HG03565 (cell line): ENCODE measurements around the gene PRKCA.

Source experiments
- ATAC-seq: cut with Tn5 transposase; IDR thresholded peaks from one replicate; pipeline ENCODE4 v1.9.1; 2021; ENCODE audit warnings: mild to moderate bottlenecking, moderate library complexity; ENCODE audit not compliant: unreplicated experiment

The PRKCA gene

GRCh38 chr17:66842505-66842904 is 540.1 kb downstream of the PRKCA start:
- ATAC-seq, result no peak

GRCh38 chr17:66842959-66843358 is 540.5 kb downstream of the PRKCA start:
- ATAC-seq, result no peak

GRCh38 chr17:66843627-66844026 is 541.2 kb downstream of the PRKCA start:
- no peak for ATAC-seq

- ATAC-seq, result no peak
These were observed 545.3 kb downstream of the PRKCA start for GRCh38 chr17:66847704-66848103.

- ATAC-seq, result no peak
These were observed 546.1 kb downstream of the PRKCA start for GRCh38 chr17:66848496-66848895.

GRCh38 chr17:66849032-66849655 is 546.7 kb downstream of the PRKCA start:
- ATAC-seq, result no peak

GRCh38 chr17:66849851-66850580 is 547.6 kb downstream of the PRKCA start:
- ATAC-seq, result no peak

GRCh38 chr17:66850692-66851091 is 548.3 kb downstream of the PRKCA start:
- ATAC-seq, result no peak

- ATAC-seq, result no peak
These were observed 552.8 kb downstream of the PRKCA start for GRCh38 chr17:66855204-66855603.

- ATAC-seq, result no peak
These were observed 556.0 kb downstream of the PRKCA start for GRCh38 chr17:66858226-66859083.

- no peak for ATAC-seq
These were observed 556.9 kb downstream of the PRKCA start for GRCh38 chr17:66859353-66859752.

- no peak for ATAC-seq
These were observed 557.8 kb downstream of the PRKCA start for GRCh38 chr17:66860204-66860603.
